ENCODE data around the gene RAPGEF5. TPM values are rescaled to one million over a fixed set of nuclear protein-coding genes. Genes with fewer than 3 reads are reported as not detected.

The RAPGEF5 gene
- total RNA-seq, 1 experiment from 2014 or later: 15.6 TPM

- no peak overlapping the region for H3K4me2 ChIP-seq (ENCODE audit: low read length)
- DNase-seq (ENCODE audit: low read depth, low spot score) (no peak), ATAC-seq (no peak)
- H3K4me1 ChIP-seq (ENCODE audit: control insufficient read depth in 1 of 2, insufficient read depth in 2 of 2, low read length in 2 of 2): no peaks in the 10 kb centered on the region
- H3K9me3 ChIP-seq (ENCODE audit: control insufficient read depth in 1 of 2, insufficient read depth in 1 of 2, low read depth in 1 of 2, low read length in 2 of 2): no peaks in the 10 kb centered on the region
- H3K27ac ChIP-seq (ENCODE audit: low read depth, low read length): no peak overlapping the region
- H3K36me3 ChIP-seq (ENCODE audit: control insufficient read depth in 1 of 2, insufficient read depth in 2 of 2, low read length in 2 of 2): no peaks in the 10 kb centered on the region
- no peak for TF ChIP-seq POLR2AphosphoS5 (IDR thresholded peaks at IDR 0.05; ENCODE audit: low read depth, low read length)
- no peak for TF ChIP-seq JUND (IDR thresholded peaks at IDR 0.05)
- TF ChIP-seq EZH2phosphoT487 (IDR thresholded peaks at IDR 0.05; ENCODE audit: borderline replicate concordance): no peak
- TF ChIP-seq SIN3A (IDR thresholded peaks at IDR 0.05; ENCODE audit: low read depth): no peak
- no peak for TF ChIP-seq TCF7L2 (IDR thresholded peaks at IDR 0.05; ENCODE audit: borderline replicate concordance, extremely low read depth, insufficient read depth, insufficient read length)
- TF ChIP-seq EZH2 (IDR thresholded peaks at IDR 0.05): no peak
- TF ChIP-seq POLR2A (IDR thresholded peaks at IDR 0.05; ENCODE audit: borderline replicate concordance, extremely low read depth, insufficient read depth, insufficient read length): no peak
- TF ChIP-seq SRF (IDR thresholded peaks at IDR 0.05; ENCODE audit: low read depth): no peak
- TF ChIP-seq, protein P1, sequence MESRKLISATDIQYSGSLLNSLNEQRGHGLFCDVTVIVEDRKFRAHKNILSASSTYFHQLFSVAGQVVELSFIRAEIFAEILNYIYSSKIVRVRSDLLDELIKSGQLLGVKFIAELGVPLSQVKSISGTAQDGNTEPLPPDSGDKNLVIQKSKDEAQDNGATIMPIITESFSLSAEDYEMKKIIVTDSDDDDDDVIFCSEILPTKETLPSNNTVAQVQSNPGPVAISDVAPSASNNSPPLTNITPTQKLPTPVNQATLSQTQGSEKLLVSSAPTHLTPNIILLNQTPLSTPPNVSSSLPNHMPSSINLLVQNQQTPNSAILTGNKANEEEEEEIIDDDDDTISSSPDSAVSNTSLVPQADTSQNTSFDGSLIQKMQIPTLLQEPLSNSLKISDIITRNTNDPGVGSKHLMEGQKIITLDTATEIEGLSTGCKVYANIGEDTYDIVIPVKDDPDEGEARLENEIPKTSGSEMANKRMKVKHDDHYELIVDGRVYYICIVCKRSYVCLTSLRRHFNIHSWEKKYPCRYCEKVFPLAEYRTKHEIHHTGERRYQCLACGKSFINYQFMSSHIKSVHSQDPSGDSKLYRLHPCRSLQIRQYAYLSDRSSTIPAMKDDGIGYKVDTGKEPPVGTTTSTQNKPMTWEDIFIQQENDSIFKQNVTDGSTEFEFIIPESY (IDR thresholded peaks at IDR 0.05; ENCODE audit: extremely low read depth, insufficient replicate concordance, low read length): no peak
- TF ChIP-seq CEBPB (IDR thresholded peaks at IDR 0.05; ENCODE audit: low read depth): no peak
- TF ChIP-seq FOSL1 (IDR thresholded peaks at IDR 0.05; ENCODE audit: low read depth): no peak
- TF ChIP-seq, protein P2, sequence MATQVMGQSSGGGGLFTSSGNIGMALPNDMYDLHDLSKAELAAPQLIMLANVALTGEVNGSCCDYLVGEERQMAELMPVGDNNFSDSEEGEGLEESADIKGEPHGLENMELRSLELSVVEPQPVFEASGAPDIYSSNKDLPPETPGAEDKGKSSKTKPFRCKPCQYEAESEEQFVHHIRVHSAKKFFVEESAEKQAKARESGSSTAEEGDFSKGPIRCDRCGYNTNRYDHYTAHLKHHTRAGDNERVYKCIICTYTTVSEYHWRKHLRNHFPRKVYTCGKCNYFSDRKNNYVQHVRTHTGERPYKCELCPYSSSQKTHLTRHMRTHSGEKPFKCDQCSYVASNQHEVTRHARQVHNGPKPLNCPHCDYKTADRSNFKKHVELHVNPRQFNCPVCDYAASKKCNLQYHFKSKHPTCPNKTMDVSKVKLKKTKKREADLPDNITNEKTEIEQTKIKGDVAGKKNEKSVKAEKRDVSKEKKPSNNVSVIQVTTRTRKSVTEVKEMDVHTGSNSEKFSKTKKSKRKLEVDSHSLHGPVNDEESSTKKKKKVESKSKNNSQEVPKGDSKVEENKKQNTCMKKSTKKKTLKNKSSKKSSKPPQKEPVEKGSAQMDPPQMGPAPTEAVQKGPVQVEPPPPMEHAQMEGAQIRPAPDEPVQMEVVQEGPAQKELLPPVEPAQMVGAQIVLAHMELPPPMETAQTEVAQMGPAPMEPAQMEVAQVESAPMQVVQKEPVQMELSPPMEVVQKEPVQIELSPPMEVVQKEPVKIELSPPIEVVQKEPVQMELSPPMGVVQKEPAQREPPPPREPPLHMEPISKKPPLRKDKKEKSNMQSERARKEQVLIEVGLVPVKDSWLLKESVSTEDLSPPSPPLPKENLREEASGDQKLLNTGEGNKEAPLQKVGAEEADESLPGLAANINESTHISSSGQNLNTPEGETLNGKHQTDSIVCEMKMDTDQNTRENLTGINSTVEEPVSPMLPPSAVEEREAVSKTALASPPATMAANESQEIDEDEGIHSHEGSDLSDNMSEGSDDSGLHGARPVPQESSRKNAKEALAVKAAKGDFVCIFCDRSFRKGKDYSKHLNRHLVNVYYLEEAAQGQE (IDR thresholded peaks at IDR 0.05; ENCODE audit: low read depth): no peak
- TF ChIP-seq MAX (IDR thresholded peaks at IDR 0.05): no peak
- POLR2A ChIA-PET: no interaction called here
- H2AFZ ChIP-seq (ENCODE audit: low read depth, low read length, poor library complexity, severe bottlenecking): no peak overlapping the region
- CTCF ChIA-PET: no interaction called here
- H3K9ac ChIP-seq (ENCODE audit: low read length): no peak overlapping the region
- RAD21 ChIA-PET (ENCODE audit: low non-redundant PET in 1 of 2, low total read pairs in 2 of 2, uncharacterized antibody in 2 of 2, unreplicated experiment in 2 of 2): no interaction called here
- H3K4me3 ChIP-seq (replicated peaks in 1 of 2; ENCODE audit: low read depth in 1 of 2, low read length in 2 of 2): no peak overlapping the region
- H3K27me3 ChIP-seq (ENCODE audit: insufficient read depth, low read length): no peaks in the 10 kb centered on the region
- no peaks in the 10 kb centered on the region for H3K9me2 ChIP-seq (ENCODE audit: insufficient read depth)
- intact Hi-C loops (cut with micrococcal nuclease): no loop called here
- no TSS peak for BruUV-seq (replicated peaks)
- H4K20me1 ChIP-seq (ENCODE audit: insufficient read depth): peaks cover 3% of the 10 kb centered on the region; the same call in 1 of the 2 replicates
- no peaks in the 10 kb centered on the region for H3K79me2 ChIP-seq (ENCODE audit: insufficient read depth, low read length)
Measured at GRCh38 chr7:22277375-22277774, 79.6 kb downstream of the RAPGEF5 start.
